ENCODE data around the gene RNLS.

The RNLS gene

GRCh38 chr10:88427024-88427423 lies 156.1 kb downstream of the RNLS start:
- DNase-seq: no peak

- no peak for DNase-seq
These were observed 158.2 kb downstream of the RNLS start for GRCh38 chr10:88424881-88425280.

DNA sequence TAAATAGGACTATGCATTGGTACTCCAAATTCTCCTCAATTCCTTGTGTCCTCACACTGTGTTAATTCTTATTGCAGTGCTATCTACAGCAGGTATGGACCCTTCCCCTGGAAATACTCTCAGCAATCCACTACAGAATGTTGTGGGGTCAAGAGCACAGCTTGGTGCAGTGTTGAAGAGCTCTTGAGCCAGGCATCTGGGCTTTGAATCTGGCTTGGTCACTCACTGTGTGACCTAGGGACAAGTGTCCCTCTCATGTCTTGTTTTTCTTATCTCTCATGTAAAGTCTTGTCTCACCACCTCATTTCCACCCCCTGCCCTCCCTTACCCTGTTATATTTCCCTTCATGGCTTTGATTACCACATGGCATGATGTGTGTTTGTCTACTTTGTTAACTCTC lies 159.4 kb downstream of the RNLS start:
- no peak for DNase-seq

GRCh38 chr10:88421590-88421989 lies 161.5 kb downstream of the RNLS start:
- DNase-seq: no peak

DNA sequence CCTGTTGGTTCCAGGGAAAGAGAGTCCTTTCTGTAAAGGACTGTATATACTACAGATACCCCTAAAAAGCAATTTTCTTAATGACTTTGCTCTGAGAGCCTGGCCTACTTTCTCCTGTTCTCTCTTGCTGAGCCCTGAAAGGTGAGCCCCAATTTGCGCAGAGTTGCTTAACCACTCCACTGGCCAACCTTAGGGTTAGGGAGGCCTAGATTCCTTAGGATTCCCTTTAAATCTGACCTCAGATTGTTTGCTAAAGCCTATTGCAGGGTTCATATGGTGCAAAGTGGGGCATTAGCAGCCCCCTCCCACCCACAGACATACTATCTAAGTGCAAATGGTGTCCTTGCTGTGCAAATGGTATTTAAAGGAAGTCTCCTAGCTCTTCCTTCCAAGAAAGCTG lies 164.2 kb downstream of the RNLS start:
- no peak for DNase-seq

DNA sequence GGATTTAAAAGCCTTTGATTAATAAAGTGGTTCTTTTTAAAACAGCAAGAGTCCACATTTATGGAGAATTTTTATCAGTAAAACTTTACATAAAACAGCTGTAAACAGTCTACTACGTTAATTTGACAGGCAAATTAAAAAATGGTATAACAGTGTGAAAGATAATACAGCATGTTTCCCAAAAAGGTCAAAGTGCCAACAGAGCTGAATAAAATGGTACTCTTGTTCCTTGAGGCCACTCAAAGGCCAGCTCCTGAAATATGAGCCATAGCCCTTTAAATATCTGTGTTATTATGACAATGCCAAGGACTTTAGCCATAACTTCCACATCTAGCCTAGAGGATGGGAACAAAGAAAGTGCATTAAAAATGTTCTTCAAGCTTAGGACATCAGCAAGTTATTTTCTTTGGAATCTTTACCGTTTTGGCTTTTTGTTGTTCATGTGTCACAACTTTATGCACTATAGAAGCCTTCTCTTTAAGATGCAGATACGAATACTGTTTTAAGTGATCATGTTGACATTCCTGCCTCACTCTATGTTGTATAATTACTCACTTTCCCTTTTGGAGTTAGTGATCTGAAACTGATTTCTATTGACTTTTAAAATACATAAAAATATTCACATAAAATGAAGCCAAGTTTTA lies 165.6 kb downstream of the RNLS start:
- DNase-seq: no peak

GRCh38 chr10:88416801-88417200 lies 166.3 kb downstream of the RNLS start:
- no peak for DNase-seq

- no peak for DNase-seq
These were observed 167.5 kb downstream of the RNLS start for GRCh38 chr10:88415533-88416130.

- DNase-seq: no peak
These were observed 169.7 kb downstream of the RNLS start for GRCh38 chr10:88413412-88413811.

- DNase-seq: no peak
These were observed 171.3 kb downstream of the RNLS start for GRCh38 chr10:88411772-88412349.

GRCh38 chr10:88409824-88410223 lies 173.3 kb downstream of the RNLS start:
- no peak for DNase-seq

- no peak for DNase-seq
These were observed 173.9 kb downstream of the RNLS start for GRCh38 chr10:88409236-88409635.

DNA sequence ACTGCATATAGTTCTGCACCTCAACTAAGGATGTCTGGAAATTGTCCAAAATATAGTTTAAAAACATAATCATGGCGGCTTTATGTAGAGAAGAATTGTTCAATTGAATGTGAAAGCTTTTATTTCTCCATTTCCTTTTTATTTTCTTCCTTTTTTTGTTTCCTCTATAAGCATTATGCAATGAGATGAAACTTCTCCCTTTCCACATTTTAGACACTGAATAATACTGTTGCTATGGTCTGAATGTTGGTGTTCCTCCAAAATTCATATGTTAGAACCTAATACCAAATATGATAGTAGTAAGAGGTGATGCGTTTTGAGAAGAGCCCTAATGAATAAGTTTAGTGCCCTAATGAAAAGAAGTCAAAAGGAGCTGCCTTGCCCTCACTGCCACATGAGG lies 175.0 kb downstream of the RNLS start:
- no peak for DNase-seq

DNA sequence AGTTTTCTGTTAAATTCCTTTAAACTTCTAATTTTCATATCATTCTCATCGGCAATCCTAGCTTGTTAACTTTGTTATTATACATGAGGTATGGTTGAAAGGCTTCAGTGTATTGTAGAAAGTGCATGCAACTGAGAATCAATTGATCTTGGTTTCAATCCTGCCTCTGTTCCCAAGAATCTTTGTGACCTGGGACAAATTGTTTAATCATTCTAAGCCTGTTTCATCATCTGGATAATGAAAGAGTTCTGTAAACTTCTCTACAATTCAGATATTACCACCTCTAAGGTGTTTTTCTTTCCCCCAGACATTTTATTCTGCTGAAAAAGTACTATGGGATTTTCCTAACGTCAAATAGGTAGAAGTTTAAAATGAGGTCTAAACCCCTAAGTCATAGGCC lies 179.0 kb downstream of the RNLS start:
- no peak for DNase-seq

DNA sequence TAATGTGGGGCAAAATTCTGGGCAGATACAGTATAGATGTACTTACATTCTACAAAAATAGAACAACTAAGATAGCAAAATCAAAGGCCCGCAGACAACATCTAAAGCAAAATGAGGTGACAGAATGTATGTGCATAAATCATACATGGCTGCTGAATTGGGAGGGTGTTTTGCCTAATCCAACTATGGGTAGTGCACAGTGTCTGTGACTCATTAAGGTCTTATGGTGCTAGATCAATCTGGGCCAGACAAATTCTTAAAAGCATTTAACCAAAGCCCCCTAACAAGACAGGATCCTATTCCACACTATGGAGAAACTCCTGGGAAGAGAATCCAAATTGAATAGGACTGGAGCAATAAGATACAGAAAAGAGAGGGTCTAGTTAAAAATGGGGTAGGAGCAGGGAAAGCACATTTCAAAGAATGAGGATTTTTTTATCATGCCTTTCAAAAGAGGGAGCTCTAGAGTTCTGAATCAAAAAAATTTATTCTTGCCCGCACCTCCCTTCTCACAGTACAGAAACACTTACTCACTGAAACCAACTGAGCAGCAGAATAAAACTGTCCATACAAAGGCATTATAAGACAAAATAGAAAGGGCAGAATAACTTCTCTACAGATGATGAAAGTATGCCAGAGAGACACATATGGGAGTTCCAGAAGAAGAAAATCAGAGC lies 181.3 kb downstream of the RNLS start:
- DNase-seq: no peak

DNA sequence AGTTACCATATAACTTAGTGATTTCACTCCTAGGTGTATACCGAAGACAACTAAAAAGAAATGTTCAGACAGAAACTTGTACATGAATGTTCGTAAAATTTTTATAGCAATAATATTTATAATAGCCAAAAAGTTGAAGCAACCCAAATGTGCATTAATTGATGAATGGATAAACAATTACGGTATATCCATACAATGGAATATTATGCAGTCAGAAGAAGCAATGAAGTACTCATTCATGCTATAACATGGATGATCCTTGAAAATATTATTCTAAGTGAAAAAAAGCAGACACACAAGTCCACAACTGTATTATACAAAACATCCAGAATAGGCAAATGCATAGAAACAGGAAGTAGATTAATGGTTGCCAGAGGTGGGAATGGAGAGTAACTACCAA lies 183.9 kb downstream of the RNLS start:
- no peak for DNase-seq

DNA sequence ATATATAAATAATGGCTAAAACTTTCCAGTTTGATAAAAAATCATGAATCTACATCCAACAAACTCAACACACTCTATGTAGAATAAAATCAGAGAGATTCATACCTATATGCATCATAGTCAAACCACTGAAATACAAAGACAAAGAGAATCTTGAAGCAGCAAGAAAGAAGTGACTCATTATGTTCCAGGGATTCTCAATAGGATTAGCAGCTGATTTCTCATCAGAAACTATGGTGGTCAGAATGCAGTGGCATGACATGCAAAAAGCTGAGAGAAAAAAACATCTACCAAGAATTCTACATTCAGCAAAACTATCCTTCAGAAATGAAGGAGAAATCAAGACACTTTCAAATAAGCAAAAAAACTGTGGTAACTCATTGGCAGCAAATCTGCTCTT lies 187.4 kb downstream of the RNLS start:
- DNase-seq: no peak

DNA sequence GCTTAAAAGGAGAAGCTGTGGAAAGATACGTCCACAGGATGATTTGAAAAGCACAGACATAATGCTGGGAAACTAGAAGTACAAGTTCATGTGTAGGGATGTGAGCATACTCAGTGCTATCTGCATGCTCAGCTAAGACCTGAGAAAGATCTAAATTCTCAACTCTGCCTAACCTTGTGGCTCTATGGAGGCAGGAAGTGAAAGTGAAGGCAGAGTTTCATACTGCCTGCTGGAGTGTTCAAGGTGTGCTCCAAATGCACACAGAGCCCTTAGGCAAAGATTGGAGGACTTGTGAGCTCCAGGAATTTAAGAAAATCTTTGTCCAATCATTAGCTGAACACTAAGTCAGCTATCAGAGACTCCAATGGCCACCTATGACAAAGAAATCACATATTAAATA lies 190.9 kb downstream of the RNLS start:
- DNase-seq: peak; percentile 1

GRCh38 chr10:88390041-88390440 lies 193.1 kb downstream of the RNLS start:
- DNase-seq: no peak

GRCh38 chr10:88389456-88389855 lies 193.7 kb downstream of the RNLS start:
- DNase-seq: no peak

GRCh38 chr10:88388324-88388723 lies 194.8 kb downstream of the RNLS start:
- no peak for DNase-seq

- peak; percentile 25 for DNase-seq
These were observed 196.0 kb downstream of the RNLS start for GRCh38 chr10:88386821-88387773.

GRCh38 chr10:88386204-88386788 lies 196.8 kb downstream of the RNLS start:
- DNase-seq: no peak
